Measurements from ENCODE around the gene NUDT3. TPM values are rescaled to one million over a fixed set of nuclear protein-coding genes. Genes with fewer than 3 reads are reported as not detected.
A peak's percentile ranks its signal among the peaks of the same experiment; 100 is the strongest.

Gene NUDT3
- total and polyA plus RNA-seq, 9 donors: 16.0 to 60.7 (median 50.2) TPM

DNA sequence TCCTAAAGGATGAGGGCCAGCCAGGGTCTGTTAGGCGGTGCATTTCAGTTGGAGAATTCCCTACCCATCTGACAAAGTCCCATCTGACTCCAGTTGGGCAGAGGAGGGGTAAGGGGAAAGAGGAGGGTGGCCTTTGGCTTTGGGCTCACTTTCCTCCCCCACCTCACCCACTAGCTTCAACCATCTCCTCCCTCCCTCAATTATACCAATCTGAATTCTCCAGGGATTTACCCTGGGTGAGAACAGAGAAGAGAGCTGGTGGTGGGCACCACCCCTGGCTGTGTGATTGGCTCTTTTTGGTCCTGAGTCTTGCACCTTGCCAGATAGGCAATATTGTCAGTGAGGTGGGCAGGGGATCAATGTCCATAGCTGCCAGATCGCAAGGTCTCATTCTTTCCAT, 152.6 kb downstream of the NUDT3 start:
- no peaks in the 10 kb centered on the region for H3K36me3 ChIP-seq
- DNase-seq: peak in 2 of 5 donors; percentile 3 to 9
- no peaks in the 10 kb centered on the region for H3K27me3 ChIP-seq
- intact Hi-C loops (cut with DNase I): loop anchor here in 1 of 4 donors (10.0 kb wide), 1 partner anchor 365 kb away; no protein-coding TSS in a partner anchor
- no peak overlapping the region for H3K27ac ChIP-seq
- TF ChIP-seq EP300 (IDR thresholded peaks at IDR 0.05) (no peak), POLR2A (IDR thresholded peaks at IDR 0.05) (no peak)
- TF ChIP-seq, protein P1, sequence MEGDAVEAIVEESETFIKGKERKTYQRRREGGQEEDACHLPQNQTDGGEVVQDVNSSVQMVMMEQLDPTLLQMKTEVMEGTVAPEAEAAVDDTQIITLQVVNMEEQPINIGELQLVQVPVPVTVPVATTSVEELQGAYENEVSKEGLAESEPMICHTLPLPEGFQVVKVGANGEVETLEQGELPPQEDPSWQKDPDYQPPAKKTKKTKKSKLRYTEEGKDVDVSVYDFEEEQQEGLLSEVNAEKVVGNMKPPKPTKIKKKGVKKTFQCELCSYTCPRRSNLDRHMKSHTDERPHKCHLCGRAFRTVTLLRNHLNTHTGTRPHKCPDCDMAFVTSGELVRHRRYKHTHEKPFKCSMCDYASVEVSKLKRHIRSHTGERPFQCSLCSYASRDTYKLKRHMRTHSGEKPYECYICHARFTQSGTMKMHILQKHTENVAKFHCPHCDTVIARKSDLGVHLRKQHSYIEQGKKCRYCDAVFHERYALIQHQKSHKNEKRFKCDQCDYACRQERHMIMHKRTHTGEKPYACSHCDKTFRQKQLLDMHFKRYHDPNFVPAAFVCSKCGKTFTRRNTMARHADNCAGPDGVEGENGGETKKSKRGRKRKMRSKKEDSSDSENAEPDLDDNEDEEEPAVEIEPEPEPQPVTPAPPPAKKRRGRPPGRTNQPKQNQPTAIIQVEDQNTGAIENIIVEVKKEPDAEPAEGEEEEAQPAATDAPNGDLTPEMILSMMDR (IDR thresholded peaks at IDR 0.05): no peak
- no peak overlapping the region for H3K4me3 ChIP-seq
- H3K9me3 ChIP-seq: no peaks in the 10 kb centered on the region
- WGBS, 3 donors: 88 to 96% (median 95%) methylated on average over 2 of the region's 2 CpGs
- no peaks in the 10 kb centered on the region for H3K4me1 ChIP-seq (ENCODE audit: insufficient read depth)

DNA sequence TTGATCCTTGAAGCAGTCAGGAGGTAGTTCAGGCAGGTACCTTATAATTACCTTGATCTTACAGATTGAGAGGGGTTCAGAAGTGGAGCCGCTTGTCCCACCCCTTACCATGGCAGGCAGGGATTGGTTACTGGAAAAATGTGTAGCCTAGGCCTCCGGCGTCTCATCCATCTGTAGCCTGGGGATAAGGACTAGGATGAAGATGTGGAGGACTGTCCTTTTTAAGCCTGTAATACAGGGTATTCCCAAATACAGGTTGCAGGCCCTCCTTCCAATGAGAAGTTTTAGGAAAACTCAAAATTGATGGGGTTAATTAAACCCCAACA, 153.0 kb downstream of the NUDT3 start:
- no peak overlapping the region for H3K4me3 ChIP-seq
- no peaks in the 10 kb centered on the region for H3K9me3 ChIP-seq
- WGBS, 3 donors: 91 to 97% (median 93%) methylated on average over 3 of the region's 3 CpGs
- no peaks in the 10 kb centered on the region for H3K36me3 ChIP-seq
- intact Hi-C loops (cut with DNase I): no loop called here
- H3K27me3 ChIP-seq: no peaks in the 10 kb centered on the region
- peak in 2 of 5 donors; percentile 5 to 10 for DNase-seq
- H3K27ac ChIP-seq: no peak overlapping the region
- no peaks in the 10 kb centered on the region for H3K4me1 ChIP-seq (ENCODE audit: insufficient read depth)
- TF ChIP-seq POLR2A (IDR thresholded peaks at IDR 0.05) (no peak), EP300 (IDR thresholded peaks at IDR 0.05) (no peak)
- TF ChIP-seq, protein P1 (IDR thresholded peaks at IDR 0.05): no peak

DNA sequence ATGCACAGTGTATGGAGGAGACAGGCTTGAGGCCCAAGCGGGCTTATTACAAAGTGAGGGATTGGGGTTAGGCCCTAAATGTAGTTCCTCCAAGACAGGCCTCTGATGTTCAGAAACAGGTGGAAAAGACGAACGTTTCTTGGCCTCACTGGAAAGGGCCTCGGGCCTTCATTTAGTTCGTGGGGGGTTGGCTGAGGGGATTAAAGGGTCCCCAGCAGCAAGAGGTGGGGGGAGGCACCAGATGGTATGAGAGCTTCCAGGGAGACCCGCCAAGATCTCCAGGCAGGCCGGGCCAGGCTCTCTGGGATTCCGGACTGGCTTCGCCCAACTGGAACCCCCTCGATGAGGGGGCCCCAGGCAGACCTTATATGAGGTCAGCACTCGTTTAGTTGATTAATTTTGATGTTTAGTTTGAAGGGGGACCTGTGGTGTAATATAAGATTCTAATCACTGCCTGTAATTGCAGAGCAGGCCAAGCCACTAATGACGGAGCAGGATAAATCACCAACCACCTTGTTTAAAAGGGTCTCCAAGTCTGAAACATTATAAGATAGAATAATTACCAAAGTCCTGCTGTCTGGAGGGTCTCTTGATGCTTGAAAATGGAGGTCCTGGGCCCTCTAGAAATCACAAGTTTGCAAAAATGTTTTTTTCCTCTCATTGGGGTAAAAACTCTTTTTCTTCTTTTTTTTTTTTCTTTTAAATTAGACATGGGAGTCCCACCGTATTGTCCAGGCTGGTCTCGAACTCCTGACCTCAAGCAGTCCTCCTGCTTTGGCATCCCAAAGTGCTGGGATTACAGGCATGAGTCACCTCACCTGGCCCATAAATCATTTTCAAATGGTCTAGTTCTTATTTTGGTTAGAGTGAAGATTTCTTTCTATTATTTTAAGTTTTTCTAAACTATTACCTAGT, 153.6 kb downstream of the NUDT3 start:
- Histone ChIP-seq H3K4me3 (no peak overlapping the region), H3K27ac (no peak overlapping the region), H3K9me3 (no peaks in the 10 kb centered on the region), H3K4me1 (ENCODE audit: insufficient read depth) (no peaks in the 10 kb centered on the region), H3K27me3 (no peaks in the 10 kb centered on the region), H3K36me3 (no peaks in the 10 kb centered on the region)
- peak in 2 of 5 donors; percentile 15 to 21 for DNase-seq
- intact Hi-C loops (cut with DNase I): no loop called here
- TF ChIP-seq POLR2A (IDR thresholded peaks at IDR 0.05): no peak
- TF ChIP-seq, protein P1 (IDR thresholded peaks at IDR 0.05): no peak
- TF ChIP-seq EP300 (IDR thresholded peaks at IDR 0.05): no peak
- WGBS, 3 donors: 84 to 90% (median 84%) methylated on average over 14 of the region's 14 CpGs

DNA sequence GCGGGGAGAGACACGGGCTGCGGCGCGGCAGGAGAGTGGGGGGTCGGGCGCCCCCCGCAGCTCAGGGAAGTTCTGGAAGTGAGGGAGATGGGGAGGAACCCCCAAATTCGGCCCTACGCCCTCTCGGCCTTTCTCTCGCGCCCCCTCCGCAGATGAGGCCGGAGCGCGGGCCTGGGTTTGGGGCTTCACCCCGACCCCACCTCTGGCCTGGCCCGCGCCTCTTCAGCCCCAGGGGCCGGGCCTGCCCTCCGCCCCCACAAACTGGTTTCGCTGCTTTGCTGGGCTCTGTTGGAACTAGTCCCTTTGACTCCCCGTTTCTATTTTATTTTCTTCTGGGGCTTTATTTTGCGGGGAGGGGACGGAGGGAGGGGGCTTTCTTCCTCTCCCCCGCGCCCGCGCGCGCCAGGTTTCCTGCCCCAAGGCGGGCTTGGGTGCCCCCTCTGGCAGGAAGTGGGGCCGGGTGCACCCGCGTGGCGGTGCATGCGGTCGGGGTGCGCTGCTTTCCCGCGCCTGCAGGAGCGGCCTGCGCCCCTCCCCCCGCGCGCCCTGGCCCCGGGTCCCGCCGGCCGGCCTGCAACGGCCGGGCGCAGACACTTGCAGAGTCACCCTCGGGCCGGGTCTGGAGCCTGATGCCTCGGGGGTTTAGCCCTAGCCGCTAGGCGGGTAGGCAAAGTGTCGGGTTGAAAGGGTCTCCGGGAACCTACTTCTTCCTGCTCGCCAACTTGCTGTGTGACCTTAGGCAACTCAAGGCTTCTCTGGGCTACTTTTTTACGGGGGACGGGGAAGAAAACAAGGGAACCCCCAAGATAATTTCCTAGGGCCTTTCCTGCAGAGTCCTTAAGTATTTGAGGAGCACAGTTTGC, 154.5 kb downstream of the NUDT3 start:
- no peaks in the 10 kb centered on the region for H3K4me1 ChIP-seq (ENCODE audit: insufficient read depth)
- intact Hi-C loops (cut with DNase I): no loop called here
- peak overlapping the region; percentile 63 for H3K4me3 ChIP-seq
- TF ChIP-seq POLR2A (IDR thresholded peaks at IDR 0.05) (no peak), EP300 (IDR thresholded peaks at IDR 0.05) (no peak)
- TF ChIP-seq, protein P1 (IDR thresholded peaks at IDR 0.05): no peak
- DNase-seq: peak in 3 of 5 donors; percentile 35 to 55 (median 52)
- 10 to 16% (median 11%) methylated on average over 49 to 64 of the region's 64 CpGs for WGBS, 3 donors
- H3K36me3 ChIP-seq: no peaks in the 10 kb centered on the region
- peak overlapping the region in 1 of 2 donors; percentile 53 for H3K27ac ChIP-seq
- no peaks in the 10 kb centered on the region for H3K27me3 ChIP-seq
- H3K9me3 ChIP-seq: no peaks in the 10 kb centered on the region

All from ovary (tissue), 9 donors.